K562 (cell line): ENCODE data around the gene KIF26B. TPM values are rescaled to one million over a fixed set of nuclear protein-coding genes. Genes with fewer than 3 reads are reported as not detected.

Source experiments
- ATAC-seq: fragments of 200-7000 bp; cut with Tn5 transposase; 3 replicates; pipeline ENCODE4 v1.9.1; 2020; ENCODE audit warnings: moderate library complexity
- BruUV-seq: library from RNA; stranded (reverse); fragments of 400-500 nt; replicated peaks from 2 replicates; lab custom pipeline; 2021; lab: Mats Ljungman, UMichigan
- CTCF ChIA-PET: fragments of 300-600 bp; formaldehyde crosslinking; extraction: SDS; loops from one replicate; lab custom pipeline; 2021; ENCODE audit warnings: low intra/inter-chr PET ratio; lab: Yijun Ruan, JAX
- POLR2A ChIA-PET: fragments of 300-600, 350-650 bp; sonication (Branson Sonifier 250); formaldehyde crosslinking; extraction: SDS; loops from one replicate; lab custom pipeline; 2021; ENCODE audit warnings: antibody characterized with exemption, inconsistent platforms; lab: Yijun Ruan, JAX
- DNase-seq, 4 experiments: peaks; one replicate each; pipeline versions ENCODE4 v3.0.0 to v3.0.0-alpha.2; 2011 to 2018; ENCODE audit warnings: low spot score in 3 of 4, mixed read lengths in 3 of 4; ENCODE audit errors: extremely low read depth in 1 of 4
- FAIRE-seq: peaks from 2 replicates; lab custom pipeline; 2011; peaks lifted over from hg19 to GRCh38; lab: Jason Lieb, UNC
- H2AFZ ChIP-seq: 2 replicates; pipeline ENCODE4 v1.6.0; 2011; ENCODE audit warnings: low read depth, low read length, control low read depth, inconsistent platforms
- H3K27ac ChIP-seq: fragments of 200-600 bp; 3 replicates; pipeline ENCODE4 v1.8.0; 2011; ENCODE audit warnings: low read depth, mild to moderate bottlenecking, control low read depth, inconsistent platforms, low read length, moderate library complexity, mixed read lengths; ENCODE audit errors: extremely low read depth
- H3K27me3 ChIP-seq, 2 experiments: fragments of 300-600 bp in 1 of 2; 2 replicates in 1 of 2; 3 replicates in 1 of 2; pipeline versions ENCODE4 v1.6.0 to v1.8.0; 2011; ENCODE audit warnings: inconsistent platforms in 2 of 2, low read length in 2 of 2, mild to moderate bottlenecking in 1 of 2, mixed read lengths in 1 of 2, moderate library complexity in 1 of 2; ENCODE audit not compliant: control insufficient read depth in 2 of 2, insufficient read depth in 2 of 2
- H3K36me3 ChIP-seq: fragments of 300-600 bp; 3 replicates; pipeline ENCODE4 v1.8.0; 2011; ENCODE audit warnings: mild to moderate bottlenecking, low read length, inconsistent platforms; ENCODE audit not compliant: control insufficient read depth, insufficient read depth
- H3K4me1 ChIP-seq, 2 experiments: fragments of 200-600 bp in 1 of 2; replicated peaks in 1 of 2; 2 replicates in 1 of 2; 3 replicates in 1 of 2; pipeline versions ENCODE4 v1.5.1 to v1.8.0; 2011; ENCODE audit warnings: inconsistent platforms in 2 of 2, low read length in 2 of 2, mild to moderate bottlenecking in 1 of 2, mixed read lengths in 1 of 2, moderate library complexity in 1 of 2; ENCODE audit not compliant: control insufficient read depth in 2 of 2, insufficient read depth in 2 of 2
- H3K4me2 ChIP-seq: 2 replicates; pipeline ENCODE4 v1.6.1; 2011; ENCODE audit warnings: low read length, control low read depth, inconsistent platforms, mixed read lengths; ENCODE audit not compliant: insufficient read depth
- H3K4me3 ChIP-seq: fragments of 200-600 bp; sonication (generic), shearing (Covaris generic); 2 replicates; pipeline ENCODE4 v1.5.1; 2016; ENCODE audit warnings: control low read depth, inconsistent platforms
- H3K79me2 ChIP-seq: fragments of 200-600 bp; 3 replicates; pipeline ENCODE4 v1.8.0; 2011; ENCODE audit warnings: low read length, inconsistent platforms; ENCODE audit not compliant: control insufficient read depth, insufficient read depth
- H3K9ac ChIP-seq, 2 experiments: 2 replicates each; pipeline versions ENCODE4 v1.6.0 to v1.6.1; 2011; ENCODE audit warnings: low read depth in 2 of 2, low read length in 2 of 2, control low read depth in 1 of 2, inconsistent platforms in 1 of 2, mild to moderate bottlenecking in 1 of 2, mixed read lengths in 1 of 2; ENCODE audit not compliant: insufficient read depth in 1 of 2
- H3K9me1 ChIP-seq: one replicate; pipeline ENCODE4 v1.6.0; 2011; ENCODE audit warnings: inconsistent platforms, mild to moderate bottlenecking, low read length, moderate library complexity; ENCODE audit not compliant: control insufficient read depth, insufficient read depth
- H3K9me3 ChIP-seq: replicated peaks from 2 replicates; pipeline ENCODE4 v1.5.1; 2011; ENCODE audit warnings: low read depth, low read length, inconsistent platforms; ENCODE audit not compliant: control insufficient read depth, insufficient read depth
- H4K20me1 ChIP-seq: replicated peaks from 2 replicates; pipeline ENCODE4 v1.6.1; 2011; ENCODE audit warnings: low read length, inconsistent platforms, mixed read lengths; ENCODE audit not compliant: control insufficient read depth, insufficient read depth
- ZBTB40 ChIP-seq, 2 experiments: fragments of 450-650 bp in 1 of 2; sonication (generic) in 1 of 2; formaldehyde crosslinking in 1 of 2; IDR thresholded peaks; 2 replicates each; pipeline versions ENCODE4 v1.7.1 to v1.9.0; 2016 to 2022; ENCODE audit warnings: inconsistent platforms in 1 of 2, mild to moderate bottlenecking in 1 of 2, missing genetic modification reagents in 1 of 2
- WGBS: fragments of 100-300 bp; shearing (Covaris generic); methylation state at CpG from one replicate; pipeline ENCODE4 v1.1.6; 2016; ENCODE audit warnings: low coverage, mixed read lengths; ENCODE audit not compliant: insufficient coverage; ENCODE audit errors: missing lambda C conversion rate; 5-methylcytosine and 5-hydroxymethylcytosine counted together
- in situ Hi-C: fragments of 300-500 bp; cut with MboI; formaldehyde crosslinking; loops from 4 replicates; pipeline ENCODE4 v1.15.0; 2018; ENCODE audit warnings: inconsistent platforms, mixed read lengths
- intact Hi-C: fragments of 100-400 bp; cut with micrococcal nuclease; formaldehyde crosslinking; loops from 2 replicates; pipeline ENCODE4 v1.14.2; 2022
- polyA plus RNA-seq, 8 experiments: library from polyadenylated mRNA; depleted of rRNA in 4 of 8; stranded (reverse) in 5 of 8; unstranded in 3 of 8; fragments of >200 nt; fragmentation: Nextera tagmentation in 2 of 8; fragmentation: Illumina TruSeq in 1 of 8; extraction: Ambion mirVana in 2 of 8; extraction: Trizol in 1 of 8; gene quantifications; 2 replicates each; pipeline versions ENCODE4 v1.2.1 to v1.2.3, GENCODE V29; 2011 to 2014; ENCODE audit warnings: inconsistent platforms in 1 of 8, missing spikeins in 1 of 8
- total RNA-seq, 7 experiments: library from RNA; depleted of rRNA in 6 of 7; stranded (reverse); fragments of >200 nt in 6 of 7; fragmentation: Illumina TruSeq in 2 of 7; extraction: Trizol in 2 of 7; gene quantifications; 2 replicates each; pipeline versions ENCODE4 v1.2.1 to v1.2.3, GENCODE V29; 2011 to 2021; ENCODE audit warnings: low replicate concordance in 1 of 7
- TF ChIP-seq, protein P1 (sequence below): sonication (generic); formaldehyde crosslinking; IDR thresholded peaks from 2 replicates; pipeline ENCODE4 v1.9.0; 2022; ENCODE audit warnings: mild to moderate bottlenecking, missing genetic modification reagents

KIF26B gene
- total and polyA plus RNA-seq, 9 of the 15 experiments (the other 6 are each of a cell fraction or from before 2014, with no cell fraction given), result 0.02 to 0.08 (median 0.03) TPM; not detected in 6

GRCh38 chr1:245549996-245550719 lies 395.4 kb downstream of the KIF26B start:
- intact Hi-C loops, result no loop called here
- CTCF ChIA-PET, result no interaction called here
- H3K27me3 ChIP-seq, result peaks cover 38 to 66% of the 10 kb centered on the region in 2 experiments
- TF ChIP-seq ZBTB40 (IDR thresholded peaks at IDR 0.05), result 0 out of 2 replicates have a peak, but pooled peaks have one; percentile 42
- no peak for TF ChIP-seq ZBTB40 (CRISPR knock-in tag; IDR thresholded peaks at IDR 0.05)
- TF ChIP-seq, protein P1, sequence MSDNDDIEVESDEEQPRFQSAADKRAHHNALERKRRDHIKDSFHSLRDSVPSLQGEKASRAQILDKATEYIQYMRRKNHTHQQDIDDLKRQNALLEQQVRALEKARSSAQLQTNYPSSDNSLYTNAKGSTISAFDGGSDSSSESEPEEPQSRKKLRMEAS (CRISPR knock-in tag), result no peak
- POLR2A ChIA-PET, result interaction anchor here (0.6 to 1.0 kb wide), 2 partner anchors 37 to 101 kb away, joined by 3 read pairs; no protein-coding TSS in a partner anchor
- H3K27ac ChIP-seq, result no peak overlapping the region
- no peaks in the 10 kb centered on the region for H4K20me1 ChIP-seq
- in situ Hi-C loops, result no loop called here
- no TSS peak for BruUV-seq
- H3K4me2 ChIP-seq, result no peak overlapping the region
- under 1% methylated on average over 18 of the region's 18 CpGs for WGBS
- H3K4me3 ChIP-seq, result no peak overlapping the region
- no peak overlapping the region for H3K9ac ChIP-seq
- H3K36me3 ChIP-seq, result no peaks in the 10 kb centered on the region
- no peaks in the 10 kb centered on the region for H3K9me1 ChIP-seq
- H2AFZ ChIP-seq, result no peak overlapping the region
- FAIRE-seq (no peak), ATAC-seq (no peak), DNase-seq (no peak)
- H3K9me3 ChIP-seq, result no peaks in the 10 kb centered on the region; the same call in 1 of the 2 replicates
- no peaks in the 10 kb centered on the region for H3K79me2 ChIP-seq
- H3K4me1 ChIP-seq, result 0 out of 5 replicates have a peak, but pooled peaks cover 0 to 3% of the 10 kb centered on the region in 2 experiments
